GM19455 (cell line): ENCODE data around the gene C17orf114.

ENCODE experiments used
- ATAC-seq: cut with Tn5 transposase; IDR thresholded peaks from one replicate; pipeline ENCODE4 v1.9.1; 2021; ENCODE audit not compliant: unreplicated experiment

The C17orf114 gene

DNA sequence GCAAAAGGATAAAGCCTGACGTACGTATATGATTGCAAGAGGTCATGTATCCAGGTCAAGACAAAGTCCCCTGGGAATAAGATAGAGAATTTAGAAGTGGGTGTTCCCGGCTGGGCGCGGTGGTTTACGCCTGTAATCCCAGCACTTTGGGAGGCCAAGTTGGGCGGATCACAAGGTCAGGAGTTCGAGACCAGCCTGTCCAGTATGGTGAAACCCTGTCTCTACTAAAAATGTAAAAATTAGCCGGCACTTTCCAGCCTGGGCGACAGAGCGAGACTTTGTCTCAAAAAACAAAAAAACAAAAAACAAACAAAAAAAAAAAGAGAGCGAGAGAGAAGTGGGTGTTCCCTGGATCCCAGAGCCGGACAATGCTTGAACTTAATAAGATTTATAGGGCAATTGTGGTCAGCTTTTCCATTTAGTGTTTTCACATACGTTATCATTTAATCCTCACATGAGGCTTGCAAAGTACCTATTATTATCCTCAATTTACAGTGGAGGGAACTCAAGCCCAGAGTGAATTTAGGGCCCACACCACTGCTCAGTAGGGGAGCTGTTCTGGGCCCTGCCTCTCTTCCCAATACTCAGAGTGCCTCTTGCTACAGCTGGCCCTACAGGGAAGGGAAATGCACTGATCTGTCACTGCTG lies 13.8 kb downstream of the C17orf114 start:
- ATAC-seq = no peak

DNA sequence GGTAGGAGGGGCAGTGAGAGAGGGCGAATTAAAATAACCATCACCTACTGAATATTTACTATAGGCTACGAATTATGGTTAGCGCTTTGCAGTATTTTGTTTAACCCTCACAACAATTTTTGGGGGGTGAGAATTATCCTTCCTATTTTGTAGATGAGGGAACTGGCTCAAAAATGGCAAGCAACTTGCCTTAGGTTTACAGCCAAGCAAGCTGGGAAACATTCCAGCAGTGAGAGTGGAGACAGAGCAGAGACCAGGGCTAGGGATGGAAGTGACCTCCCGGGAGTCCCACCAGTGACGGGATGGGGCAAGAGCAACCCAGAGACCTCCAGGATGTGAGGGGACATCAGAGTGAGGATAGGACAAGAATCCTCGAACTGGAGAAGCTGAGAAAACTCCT lies 15.6 kb downstream of the C17orf114 start:
- ATAC-seq = no peak

GRCh38 chr17:4786106-4786511 lies 16.0 kb downstream of the C17orf114 start, which contains the start of gene VMO1:
Gene VMO1, minus strand, starts transcription at chr17:4786364. Its CDS starts 12 bp downstream, at chr17:4786352.
- no peak for ATAC-seq

DNA sequence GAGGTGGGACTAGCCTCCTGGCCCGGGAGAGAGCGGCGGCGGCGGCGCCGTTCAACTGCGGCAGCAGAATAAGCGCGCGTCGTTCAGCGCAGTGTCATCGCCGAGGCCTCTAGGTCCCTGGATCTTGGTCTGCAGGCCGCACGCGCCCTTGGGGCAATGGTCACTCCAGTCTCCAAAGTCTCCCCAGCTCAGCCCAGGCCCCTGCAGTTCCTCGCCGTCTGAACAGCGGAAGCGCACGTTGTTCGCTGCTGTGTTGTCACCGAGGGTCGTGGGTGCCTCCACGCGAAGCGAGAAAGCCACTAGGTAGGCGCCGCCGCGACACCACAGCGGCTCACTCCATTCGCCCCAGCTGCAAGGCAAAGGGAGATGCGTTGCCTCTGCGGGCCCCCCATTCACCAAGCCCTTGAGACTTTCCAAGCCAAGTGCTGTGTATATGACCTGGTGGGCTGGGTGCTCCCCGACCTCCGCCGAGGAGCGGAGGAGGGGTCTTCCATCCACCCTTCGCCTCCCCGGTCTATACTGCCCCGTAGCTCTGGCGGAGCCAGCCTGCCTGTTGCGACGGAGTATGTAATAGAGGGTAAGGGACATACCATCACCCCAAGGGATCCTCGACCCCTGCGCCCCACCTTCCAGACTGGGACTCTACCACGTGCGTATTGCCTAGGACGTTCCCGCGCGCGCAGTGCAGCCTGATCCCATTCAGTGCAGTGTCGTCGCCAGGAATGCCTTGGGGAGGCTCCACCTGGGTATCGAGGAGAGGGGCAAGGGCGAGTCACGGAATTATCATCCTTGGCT lies 16.6 kb downstream of the C17orf114 start:
- ATAC-seq = no peak

GRCh38 chr17:4782652-4783051 lies 19.5 kb downstream of the C17orf114 start:
- no peak for ATAC-seq

DNA sequence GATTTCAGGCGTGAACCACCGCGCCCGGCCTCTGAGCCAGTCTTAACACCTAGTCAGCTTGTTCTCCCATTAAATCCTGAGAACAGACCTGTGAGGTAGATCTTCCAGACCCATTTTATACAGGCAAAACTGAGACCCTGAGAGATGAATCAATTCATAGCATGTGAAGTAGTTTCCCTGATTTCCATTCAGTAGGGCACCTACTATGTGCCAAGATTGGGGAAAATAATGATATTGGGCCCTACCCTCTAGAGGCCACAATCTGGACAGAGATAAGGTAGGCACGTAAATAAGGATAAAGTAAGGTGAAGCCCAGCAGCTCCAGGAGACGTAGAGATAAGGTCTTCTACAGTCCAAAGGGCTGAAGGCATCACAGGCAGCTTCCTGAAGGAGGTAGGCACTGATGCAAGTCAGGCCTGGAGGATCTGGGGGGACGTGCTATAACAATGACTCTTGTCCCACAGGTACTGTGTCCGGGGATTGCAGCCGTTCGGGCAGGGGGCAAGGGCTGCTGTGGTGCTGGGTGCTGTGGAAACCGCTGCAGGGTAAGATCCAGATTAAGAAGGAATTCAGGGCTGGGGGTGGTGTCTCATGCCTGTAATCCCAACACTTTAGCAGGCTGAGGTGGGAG lies 21.7 kb downstream of the C17orf114 start:
- no peak for ATAC-seq

DNA sequence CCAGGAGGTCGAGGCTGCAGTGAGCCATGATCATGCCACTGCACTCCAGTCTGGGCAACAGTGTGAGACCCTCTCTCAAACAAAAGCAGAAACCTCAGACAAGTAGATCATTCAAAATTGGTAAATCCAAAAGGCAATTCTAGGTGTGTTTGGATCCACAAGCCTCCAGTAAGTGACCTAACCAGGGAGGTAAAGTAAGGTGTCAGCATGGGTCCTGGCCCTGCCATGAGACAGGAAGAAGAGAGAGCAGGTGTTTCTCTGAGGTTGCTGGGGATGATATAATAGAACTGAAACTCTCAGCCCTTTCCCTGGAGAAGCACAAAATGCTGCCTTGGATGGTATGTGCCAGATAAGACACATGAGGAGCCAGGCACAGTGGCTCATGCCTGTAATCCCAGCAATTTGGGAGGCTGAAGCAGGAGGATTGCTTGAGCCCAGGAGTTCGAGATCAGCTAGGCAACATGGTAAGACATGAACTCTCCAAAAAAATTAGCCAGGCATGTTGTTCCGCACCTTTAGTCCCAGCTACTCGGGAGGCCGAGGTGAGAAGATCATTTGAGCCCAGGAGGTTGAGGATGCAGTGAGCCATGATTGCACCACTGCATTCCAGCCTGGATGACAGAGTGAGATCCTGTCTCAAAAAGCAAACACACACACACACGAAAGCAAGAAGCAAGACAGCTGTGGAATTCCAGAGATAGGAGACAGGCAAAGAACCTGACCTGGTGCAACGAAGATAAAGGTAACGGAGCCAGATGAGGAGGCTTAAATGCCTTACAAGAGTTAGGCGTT lies 24.0 kb downstream of the C17orf114 start:
- ATAC-seq = no peak

- ATAC-seq = no peak
These were observed 29.9 kb downstream of the C17orf114 start for GRCh38 chr17:4772235-4772613.

GRCh38 chr17:4771519-4772234 lies 30.5 kb downstream of the C17orf114 start, which contains the start of gene TM4SF5:
Gene TM4SF5, plus strand, starts transcription at chr17:4771886. Its CDS starts 37 bp downstream, at chr17:4771923.
- ATAC-seq = no peak

DNA sequence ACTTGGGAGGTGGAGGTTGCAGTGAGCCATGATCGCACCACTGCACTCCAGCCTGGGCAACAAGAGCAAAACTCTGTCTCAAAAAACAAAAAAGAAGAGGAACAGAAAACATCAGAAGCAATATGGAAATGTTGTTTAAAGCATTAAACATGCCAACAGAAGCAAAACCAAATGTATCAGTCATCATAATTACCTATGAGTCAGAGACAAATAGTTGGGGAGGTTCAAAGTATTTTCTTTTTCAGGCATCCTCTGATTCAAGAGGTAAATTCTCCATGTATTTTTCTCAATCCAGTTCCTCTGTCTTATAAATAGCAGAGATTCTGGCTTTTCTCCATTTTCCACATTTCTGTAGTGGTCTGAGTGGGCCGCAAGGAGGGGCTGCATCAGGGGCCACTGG lies 32.5 kb downstream of the C17orf114 start:
- ATAC-seq = no peak

DNA sequence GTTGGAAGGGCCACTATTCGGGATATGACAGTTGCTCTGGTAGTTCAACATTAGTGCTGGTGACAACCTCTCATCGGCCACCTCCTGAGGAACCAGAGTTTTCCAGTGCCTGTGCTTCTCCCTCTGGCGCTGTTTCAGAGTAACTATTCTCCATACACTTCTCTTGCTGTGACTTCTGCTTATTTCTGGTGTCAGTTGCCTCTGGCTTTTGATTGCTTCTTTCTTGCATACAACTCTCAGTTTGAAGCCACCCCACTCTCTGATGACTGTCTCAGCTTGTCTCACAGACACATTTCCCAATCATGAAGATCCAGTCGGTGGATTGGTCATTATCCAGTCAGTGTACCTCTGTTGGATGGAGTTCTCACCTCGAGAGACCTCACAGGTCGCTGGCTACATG lies 33.8 kb downstream of the C17orf114 start:
- ATAC-seq = no peak

GRCh38 chr17:4766723-4767122 lies 35.4 kb downstream of the C17orf114 start:
- ATAC-seq = no peak

- no peak for ATAC-seq
These were observed 35.9 kb downstream of the C17orf114 start for GRCh38 chr17:4766201-4766600.

DNA sequence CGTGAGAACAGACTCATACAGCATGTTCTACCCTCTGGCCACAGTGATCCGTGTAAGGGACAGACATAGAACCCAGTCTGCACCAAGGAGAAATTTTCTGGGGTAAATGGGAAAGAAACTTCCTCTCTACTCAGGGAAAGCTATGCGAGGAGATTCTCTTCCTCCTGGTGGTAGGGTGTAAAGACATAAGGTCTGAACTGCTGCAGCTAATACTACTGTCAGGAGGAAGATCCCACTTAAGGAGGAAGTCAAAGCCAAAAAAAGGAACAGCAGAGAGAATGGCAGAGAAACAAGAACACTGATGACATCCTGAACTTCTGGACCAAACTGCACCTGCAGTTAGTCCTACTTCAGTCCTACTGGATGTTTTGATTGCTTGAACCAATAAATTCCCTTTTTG lies 37.5 kb downstream of the C17orf114 start:
- ATAC-seq = no peak

DNA sequence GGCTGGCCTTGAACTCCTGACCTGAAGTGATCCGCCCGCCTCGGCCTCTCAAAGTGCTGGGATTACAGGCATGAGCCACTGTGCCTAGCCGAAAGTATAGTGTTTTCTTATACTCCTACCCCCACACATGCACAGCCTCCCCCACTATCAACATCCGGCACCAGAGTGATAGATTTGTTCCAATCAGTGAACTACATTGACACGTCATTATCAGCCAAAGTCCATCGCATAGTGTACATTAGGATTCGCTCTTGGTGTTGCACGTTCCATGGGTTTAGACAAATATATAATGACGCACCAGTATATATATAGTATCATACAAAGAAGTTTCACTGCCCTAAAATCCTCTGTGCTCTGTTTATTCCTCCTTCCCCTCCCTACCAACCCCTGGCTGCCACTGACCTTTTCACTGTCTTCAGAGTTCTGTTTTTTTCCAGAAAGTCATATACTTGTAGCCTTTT lies 42.3 kb downstream of the C17orf114 start:
- ATAC-seq = no peak

DNA sequence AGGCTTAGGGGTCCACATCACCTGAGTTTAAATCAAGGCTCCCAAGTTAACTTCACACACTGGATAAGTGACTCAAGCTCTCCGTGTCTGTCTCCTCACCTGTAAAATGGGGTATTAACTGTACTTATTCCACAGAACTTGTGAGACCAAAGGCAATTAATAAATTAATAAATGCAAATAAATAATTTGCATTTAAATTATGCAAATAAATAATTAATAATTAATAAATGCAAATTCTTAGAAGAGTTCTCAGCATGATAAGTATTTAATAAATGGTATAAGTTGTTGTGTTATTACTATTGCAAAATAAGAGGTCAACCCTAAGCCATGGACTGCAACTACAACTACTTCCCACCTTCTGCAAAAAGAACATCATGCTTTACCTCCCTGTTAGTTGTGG lies 48.7 kb downstream of the C17orf114 start:
- no peak for ATAC-seq

GRCh38 chr17:4751932-4752331 lies 50.2 kb downstream of the C17orf114 start:
- no peak for ATAC-seq
